Fibroblast of pulmonary artery (primary cell): ENCODE measurements around the gene KDM7A.

Source experiments
- DNase-seq: peaks from one replicate; pipeline ENCODE4 v3.0.0-alpha.2; 2010; ENCODE audit warnings: low read depth
- H3K4me3 ChIP-seq: replicated peaks from 2 replicates; pipeline ENCODE4 v1.5.1; 2011; ENCODE audit warnings: low read depth, mild to moderate bottlenecking, control low read depth, low read length, moderate library complexity
- TF ChIP-seq, protein P1 (sequence below): IDR thresholded peaks from 2 replicates; pipeline ENCODE4 v1.5.1; 2011; ENCODE audit warnings: mild to moderate bottlenecking, control low read depth, low read length, inconsistent platforms; ENCODE audit errors: missing control alignments

KDM7A gene

DNA sequence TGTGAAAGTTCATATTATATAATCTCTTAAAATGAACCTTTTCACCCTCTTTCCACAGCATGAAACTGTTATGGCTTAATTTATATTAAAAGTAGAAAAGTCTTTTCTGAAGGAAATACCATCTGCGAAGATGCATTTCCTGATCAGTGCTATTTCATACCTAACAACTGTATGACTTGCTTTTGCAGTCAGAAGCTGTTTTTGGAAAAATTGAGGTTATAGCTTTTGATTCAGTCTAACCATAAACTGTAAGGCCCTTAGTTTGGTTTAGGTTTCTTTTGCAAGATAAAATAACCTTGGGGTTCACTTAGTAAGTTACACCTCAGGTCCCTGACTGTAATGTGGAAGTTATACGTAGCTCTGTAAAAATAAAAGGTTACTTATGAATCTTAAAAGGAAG lies 91.3 kb downstream of the KDM7A start:
- TF ChIP-seq, protein P1, sequence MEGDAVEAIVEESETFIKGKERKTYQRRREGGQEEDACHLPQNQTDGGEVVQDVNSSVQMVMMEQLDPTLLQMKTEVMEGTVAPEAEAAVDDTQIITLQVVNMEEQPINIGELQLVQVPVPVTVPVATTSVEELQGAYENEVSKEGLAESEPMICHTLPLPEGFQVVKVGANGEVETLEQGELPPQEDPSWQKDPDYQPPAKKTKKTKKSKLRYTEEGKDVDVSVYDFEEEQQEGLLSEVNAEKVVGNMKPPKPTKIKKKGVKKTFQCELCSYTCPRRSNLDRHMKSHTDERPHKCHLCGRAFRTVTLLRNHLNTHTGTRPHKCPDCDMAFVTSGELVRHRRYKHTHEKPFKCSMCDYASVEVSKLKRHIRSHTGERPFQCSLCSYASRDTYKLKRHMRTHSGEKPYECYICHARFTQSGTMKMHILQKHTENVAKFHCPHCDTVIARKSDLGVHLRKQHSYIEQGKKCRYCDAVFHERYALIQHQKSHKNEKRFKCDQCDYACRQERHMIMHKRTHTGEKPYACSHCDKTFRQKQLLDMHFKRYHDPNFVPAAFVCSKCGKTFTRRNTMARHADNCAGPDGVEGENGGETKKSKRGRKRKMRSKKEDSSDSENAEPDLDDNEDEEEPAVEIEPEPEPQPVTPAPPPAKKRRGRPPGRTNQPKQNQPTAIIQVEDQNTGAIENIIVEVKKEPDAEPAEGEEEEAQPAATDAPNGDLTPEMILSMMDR = no peak
- DNase-seq = no peak
- no peak overlapping the region for H3K4me3 ChIP-seq

DNA sequence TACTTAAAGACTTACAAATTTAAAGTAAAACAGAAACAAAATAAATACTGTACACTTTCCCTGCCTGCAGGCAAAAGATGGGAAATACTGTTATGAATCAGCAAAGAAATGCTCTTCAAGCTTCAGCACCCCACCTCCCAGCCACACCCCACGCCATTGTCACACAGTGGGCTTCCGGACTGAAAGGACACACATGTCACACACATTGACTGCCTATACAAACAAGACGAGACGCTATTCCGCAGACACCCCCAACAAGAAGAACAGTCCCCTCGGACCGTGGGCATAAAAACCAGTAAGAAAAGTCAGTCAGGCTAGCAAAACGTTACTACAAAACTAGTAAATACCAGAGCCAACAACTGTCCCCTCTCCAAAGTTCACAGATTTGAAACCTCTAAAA lies 91.8 kb downstream of the KDM7A start:
- no peak overlapping the region for H3K4me3 ChIP-seq
- TF ChIP-seq, protein P1 = no peak
- DNase-seq = no peak

DNA sequence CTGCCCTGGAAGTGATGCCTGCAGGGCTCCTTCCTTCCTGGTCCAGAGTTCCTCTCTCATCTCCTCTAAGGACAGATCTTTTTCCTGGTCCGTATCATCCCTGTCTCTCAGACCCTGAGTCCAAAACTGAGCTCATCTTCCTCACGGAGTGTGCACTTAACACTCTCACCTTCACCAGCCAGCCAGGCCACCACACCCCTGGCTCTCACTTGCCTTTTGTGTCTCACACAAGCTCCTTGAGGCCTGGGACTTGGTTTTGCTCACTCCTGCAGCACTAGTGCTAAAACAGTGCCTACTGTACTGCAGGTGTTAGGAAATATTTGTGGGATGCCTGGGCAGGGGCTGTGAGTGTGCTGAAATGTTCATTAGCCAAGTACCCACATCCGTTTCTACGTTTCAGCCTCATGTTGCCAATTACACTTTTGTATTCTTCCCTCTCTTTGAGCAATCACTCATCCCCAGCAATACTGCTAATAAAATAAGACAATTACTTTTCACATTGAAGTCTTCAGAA lies 92.6 kb downstream of the KDM7A start:
- TF ChIP-seq, protein P1 = no peak
- no peak overlapping the region for H3K4me3 ChIP-seq
- no peak for DNase-seq

DNA sequence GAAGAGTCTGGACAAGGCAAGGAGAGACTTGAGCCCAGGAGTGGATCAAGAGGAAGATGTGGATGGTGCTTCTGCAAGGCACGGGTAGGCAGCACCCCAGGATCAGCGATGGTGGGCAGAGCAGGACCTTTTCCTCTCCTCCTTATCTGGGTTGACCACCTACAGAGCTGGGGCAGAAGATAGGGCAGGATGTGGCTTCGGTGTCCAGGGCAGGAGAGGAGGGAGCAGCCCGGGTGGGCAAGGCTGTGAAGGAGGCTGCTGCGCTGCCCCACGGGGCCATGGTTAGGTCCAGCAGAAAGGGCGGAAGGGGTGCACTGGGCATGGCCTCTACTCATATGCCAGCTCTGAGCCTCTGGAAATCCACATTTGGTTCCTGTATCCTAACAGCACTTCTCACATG lies 94.0 kb downstream of the KDM7A start:
- TF ChIP-seq, protein P1 = no peak
- no peak overlapping the region for H3K4me3 ChIP-seq

DNA sequence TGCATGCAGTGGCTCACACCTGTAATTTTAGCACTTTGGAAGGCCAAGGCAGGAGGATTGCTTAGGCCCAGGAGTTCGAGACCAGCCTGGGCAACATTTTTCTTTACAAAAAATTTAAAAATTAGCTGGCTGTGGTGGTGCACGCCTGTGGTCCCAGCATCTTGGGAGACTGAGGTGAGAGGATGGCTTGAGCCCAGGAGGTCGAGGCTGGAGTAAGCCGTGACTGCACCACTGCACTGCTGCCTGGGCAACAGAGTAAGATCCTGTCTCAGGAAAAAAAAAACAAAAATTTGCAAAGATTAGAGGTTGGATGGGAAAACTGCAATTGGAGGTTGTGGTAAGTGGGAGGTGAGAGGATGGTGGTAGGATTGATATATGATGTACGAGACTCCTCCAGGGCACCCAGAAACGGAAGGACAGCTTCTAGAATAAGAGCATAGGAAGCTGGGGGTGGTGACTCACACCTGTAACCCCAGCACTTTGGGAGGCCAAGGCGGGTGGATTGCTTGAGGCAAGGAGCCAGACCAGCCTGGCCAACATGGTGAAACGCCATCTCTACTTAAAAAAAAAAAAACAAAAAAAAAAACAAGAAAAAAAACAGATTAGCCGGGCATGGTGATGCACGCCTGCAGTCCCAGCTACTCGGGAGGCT lies 94.9 kb downstream of the KDM7A start:
- no peak overlapping the region for H3K4me3 ChIP-seq
- TF ChIP-seq, protein P1 = no peak

More for the DNA sequence above, 94.0 kb downstream of the KDM7A start:
- no peak for DNase-seq

DNA sequence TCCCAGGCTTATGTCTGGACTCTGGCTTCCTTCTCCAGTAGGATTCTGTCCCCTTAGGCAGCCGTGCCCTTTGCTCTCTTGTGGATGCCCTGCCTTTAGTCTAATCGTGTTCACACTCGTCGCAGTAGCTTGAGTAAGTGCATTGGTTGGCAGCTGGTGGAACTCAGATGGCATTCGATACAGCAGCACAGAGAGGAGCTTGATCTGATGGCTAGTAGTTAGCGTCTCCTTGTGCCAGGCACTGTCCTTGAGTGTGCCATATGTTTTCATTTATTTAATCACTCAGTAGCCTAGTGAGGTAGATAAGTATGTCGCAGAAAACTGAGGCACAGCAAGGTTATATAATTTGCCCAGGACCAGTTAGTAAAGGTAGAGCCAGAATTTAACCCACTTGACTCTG lies 95.9 kb downstream of the KDM7A start:
- TF ChIP-seq, protein P1 = no peak
- H3K4me3 ChIP-seq = no peak overlapping the region
- no peak for DNase-seq

More for the DNA sequence above, 94.9 kb downstream of the KDM7A start:
- no peak for DNase-seq

DNA sequence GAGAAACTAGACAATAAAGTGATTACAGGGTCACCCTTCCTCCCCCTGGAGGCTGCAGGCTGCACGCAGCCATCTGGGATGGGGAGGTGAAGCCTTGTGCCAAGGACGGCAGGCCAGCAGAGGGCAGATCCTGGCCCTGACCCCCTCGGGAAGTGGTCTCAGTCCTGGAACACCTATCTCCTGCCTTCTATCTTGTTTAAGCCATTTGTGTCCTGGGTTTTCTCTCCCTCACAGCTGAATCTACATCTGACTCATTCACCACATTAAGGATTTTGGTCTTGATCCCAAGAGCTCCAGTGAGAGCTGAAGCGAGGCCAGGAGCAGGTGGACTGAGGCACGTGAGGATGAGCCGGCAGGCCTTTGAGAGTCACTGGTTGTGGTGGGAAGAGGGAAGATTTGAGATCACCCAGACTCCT lies 97.7 kb downstream of the KDM7A start:
- TF ChIP-seq, protein P1 = peak; percentile 38
- DNase-seq = peak; percentile 31
- H3K4me3 ChIP-seq = no peak overlapping the region
